ENCODE data around the gene EEPD1. TPM values are rescaled to one million over a fixed set of nuclear protein-coding genes. Genes with fewer than 3 reads are reported as not detected.
A peak's percentile ranks its signal among the peaks of the same experiment; 100 is the strongest.

Gene EEPD1
- total RNA-seq, 4 donors from 2014 or later, result 19.0 to 34.2 (median 20.8) TPM

DNA sequence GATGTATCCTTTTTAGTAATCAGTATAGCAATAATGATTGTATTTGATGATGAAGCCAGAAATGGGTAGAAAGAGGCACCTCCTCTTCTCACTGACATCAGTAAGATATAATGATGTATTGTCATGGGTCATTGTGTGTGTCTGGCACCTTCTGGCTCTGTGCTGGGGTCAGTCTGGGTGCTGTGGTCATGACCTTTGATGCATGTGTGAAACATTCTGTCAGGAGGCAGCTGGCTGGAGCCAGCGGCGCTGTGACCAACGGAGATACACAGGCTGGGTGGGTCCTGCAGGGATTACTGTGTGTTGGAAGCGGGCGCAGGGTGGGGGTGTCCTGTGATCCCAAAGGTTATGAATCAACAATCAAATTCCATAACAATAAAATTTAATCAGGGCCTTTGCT is 35.2 kb downstream of the EEPD1 start:
- no peak for TF ChIP-seq POLR2A (IDR thresholded peaks at IDR 0.05)
- TF ChIP-seq, protein P1, sequence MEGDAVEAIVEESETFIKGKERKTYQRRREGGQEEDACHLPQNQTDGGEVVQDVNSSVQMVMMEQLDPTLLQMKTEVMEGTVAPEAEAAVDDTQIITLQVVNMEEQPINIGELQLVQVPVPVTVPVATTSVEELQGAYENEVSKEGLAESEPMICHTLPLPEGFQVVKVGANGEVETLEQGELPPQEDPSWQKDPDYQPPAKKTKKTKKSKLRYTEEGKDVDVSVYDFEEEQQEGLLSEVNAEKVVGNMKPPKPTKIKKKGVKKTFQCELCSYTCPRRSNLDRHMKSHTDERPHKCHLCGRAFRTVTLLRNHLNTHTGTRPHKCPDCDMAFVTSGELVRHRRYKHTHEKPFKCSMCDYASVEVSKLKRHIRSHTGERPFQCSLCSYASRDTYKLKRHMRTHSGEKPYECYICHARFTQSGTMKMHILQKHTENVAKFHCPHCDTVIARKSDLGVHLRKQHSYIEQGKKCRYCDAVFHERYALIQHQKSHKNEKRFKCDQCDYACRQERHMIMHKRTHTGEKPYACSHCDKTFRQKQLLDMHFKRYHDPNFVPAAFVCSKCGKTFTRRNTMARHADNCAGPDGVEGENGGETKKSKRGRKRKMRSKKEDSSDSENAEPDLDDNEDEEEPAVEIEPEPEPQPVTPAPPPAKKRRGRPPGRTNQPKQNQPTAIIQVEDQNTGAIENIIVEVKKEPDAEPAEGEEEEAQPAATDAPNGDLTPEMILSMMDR (IDR thresholded peaks at IDR 0.05), result no peak
- intact Hi-C loops (cut with DNase I; ENCODE audit: low total_unique reads), result loop anchor here (10.0 kb wide), 1 partner anchor 97 kb away; no protein-coding TSS in a partner anchor
- DNase-seq (ENCODE audit: low spot score in 2 of 2), result peak in 1 of 2 donors; percentile 84
- no peak overlapping the region for H3K4me3 ChIP-seq (ENCODE audit: low read depth, poor library complexity, severe bottlenecking)
- WGBS, 2 donors, result 83 to 91% methylated on average over 5 of the region's 5 CpGs

DNA sequence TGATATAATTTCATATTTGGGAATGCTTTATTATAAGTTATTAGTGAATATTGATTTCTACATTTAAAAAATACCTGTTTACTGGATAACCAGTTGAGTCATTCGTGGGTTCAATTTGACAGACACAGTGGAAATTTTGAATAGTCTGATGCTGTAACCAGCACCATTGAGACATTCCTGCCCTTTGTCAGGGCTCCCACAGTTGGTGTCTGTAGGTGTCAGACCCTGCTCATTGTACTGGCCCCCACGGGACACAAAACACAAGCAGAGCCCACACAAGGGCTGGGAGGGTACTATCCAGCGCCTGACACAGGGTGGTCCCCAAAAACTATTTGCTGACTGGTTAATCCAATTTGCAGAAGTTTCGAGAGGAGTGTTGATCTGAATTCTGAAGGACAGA is 35.9 kb downstream of the EEPD1 start:
- H3K4me3 ChIP-seq (ENCODE audit: low read depth, poor library complexity, severe bottlenecking), result no peak overlapping the region
- no peak for DNase-seq (ENCODE audit: low spot score in 2 of 2)
- WGBS, 2 donors, result 88 to 89% methylated on average over 4 of the region's 4 CpGs
- intact Hi-C loops (cut with DNase I; ENCODE audit: low total_unique reads), result loop anchor here (10.0 kb wide), 1 partner anchor 96 kb away; no protein-coding TSS in a partner anchor
- TF ChIP-seq, protein P1 (IDR thresholded peaks at IDR 0.05), result no peak
- no peak for TF ChIP-seq POLR2A (IDR thresholded peaks at IDR 0.05)

DNA sequence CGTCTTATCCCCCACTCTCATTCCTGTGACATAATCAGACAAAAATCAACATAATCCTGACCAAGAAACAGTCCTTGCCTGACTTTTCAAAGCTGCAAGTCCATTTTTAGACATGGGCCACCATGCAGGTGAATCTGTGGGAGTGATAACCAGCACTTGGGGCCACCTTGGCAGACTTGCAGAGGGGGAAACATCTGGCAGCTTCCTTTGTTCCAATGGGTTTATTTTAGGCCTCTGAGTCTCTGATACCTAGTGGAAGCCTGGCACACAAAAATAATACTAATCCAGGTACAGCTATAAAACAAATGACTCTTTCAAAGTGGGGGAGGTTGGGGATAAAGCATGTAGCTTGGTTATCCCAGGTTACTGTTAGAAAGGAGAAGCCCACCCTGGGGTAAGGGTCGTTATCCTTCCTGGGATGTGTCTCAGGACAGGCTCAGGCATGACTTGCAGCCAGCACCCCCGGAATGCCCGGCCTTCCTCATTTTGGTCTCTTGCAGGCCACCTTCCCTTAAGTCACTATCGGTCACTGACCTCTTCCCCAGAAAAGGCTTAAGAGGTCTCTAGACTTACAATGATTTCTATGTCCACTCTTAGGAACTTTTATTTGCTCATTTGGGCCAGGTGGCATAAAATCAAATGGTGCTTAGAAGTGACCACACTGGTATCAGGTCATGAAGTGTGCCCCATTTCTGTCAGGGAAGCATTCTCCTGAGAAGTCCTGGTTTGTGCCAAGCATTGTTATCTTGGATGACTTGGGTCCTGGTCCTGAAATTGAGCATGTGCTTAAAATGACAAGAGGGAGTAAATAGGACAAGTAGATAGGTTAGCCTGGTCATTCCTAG is 37.6 kb downstream of the EEPD1 start:
- H3K4me3 ChIP-seq (ENCODE audit: low read depth, poor library complexity, severe bottlenecking), result no peak overlapping the region
- TF ChIP-seq POLR2A (IDR thresholded peaks at IDR 0.05), result no peak
- TF ChIP-seq, protein P1 (IDR thresholded peaks at IDR 0.05), result no peak
- intact Hi-C loops (cut with DNase I; ENCODE audit: low total_unique reads), result no loop called here
- DNase-seq (ENCODE audit: low spot score in 2 of 2), result peak in 1 of 2 donors; percentile 83
- 89 to 92% methylated on average over 5 of the region's 5 CpGs for WGBS, 2 donors

- no peak for TF ChIP-seq POLR2A (IDR thresholded peaks at IDR 0.05)
- TF ChIP-seq, protein P1 (IDR thresholded peaks at IDR 0.05), result no peak
- 82 to 83% methylated on average over 7 of the region's 7 CpGs for WGBS, 2 donors
- peak in 1 of 2 donors; percentile 74 for DNase-seq (ENCODE audit: low spot score in 2 of 2)
- intact Hi-C loops (cut with DNase I; ENCODE audit: low total_unique reads), result no loop called here
- H3K4me3 ChIP-seq (ENCODE audit: low read depth, poor library complexity, severe bottlenecking), result no peak overlapping the region
Observed at GRCh38 chr7:36191292-36191920, 38.4 kb downstream of the EEPD1 start.

- TF ChIP-seq, protein P1 (IDR thresholded peaks at IDR 0.05), result no peak
- TF ChIP-seq POLR2A (IDR thresholded peaks at IDR 0.05), result no peak
- DNase-seq (ENCODE audit: low spot score in 2 of 2), result peak; percentile 55 to 86
- no peak overlapping the region for H3K4me3 ChIP-seq (ENCODE audit: low read depth, poor library complexity, severe bottlenecking)
- intact Hi-C loops (cut with DNase I; ENCODE audit: low total_unique reads), result no loop called here
- 64 to 65% methylated on average over 11 of the region's 11 CpGs for WGBS, 2 donors
Observed at GRCh38 chr7:36192053-36192824, 39.2 kb downstream of the EEPD1 start.
